ENCODE measurements around the gene TEKT3.

Gene TEKT3

DNA sequence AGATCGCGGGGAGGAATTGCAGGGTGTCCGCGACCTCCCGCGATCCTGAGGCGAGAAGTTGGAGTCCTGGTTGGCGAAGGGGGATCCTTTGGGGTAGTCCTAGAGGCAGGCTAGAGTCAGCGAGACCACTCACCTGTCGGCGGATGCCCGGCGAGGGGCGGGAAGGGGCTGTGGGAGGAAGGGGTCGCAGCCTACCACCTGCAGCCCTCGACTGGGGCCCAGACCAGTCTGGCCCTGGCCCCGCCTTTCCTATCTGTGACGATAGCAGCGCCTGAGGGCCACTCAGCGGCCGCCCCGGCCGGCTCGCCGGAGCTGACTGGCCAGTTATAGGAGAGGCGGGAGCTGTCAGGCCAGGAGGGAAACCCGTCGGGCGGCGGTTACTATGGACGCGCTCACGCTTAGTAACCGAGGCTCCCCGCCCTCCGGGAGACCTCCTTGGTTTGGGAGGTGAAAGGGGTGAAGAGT, at the start of gene TEKT3:
TEKT3 (minus strand) TSS at position 213 of the 465 bp plus-strand sequence. CDS start 10,012 bp downstream, outside the sequence.
- peak; percentile 52 for DNase-seq (ENCODE audit: low read depth)
- H3K4me3 ChIP-seq (replicated peaks; ENCODE audit: low read depth, low read length): peak within 1 kb of the TSS; percentile 39
- TF ChIP-seq, protein P1, sequence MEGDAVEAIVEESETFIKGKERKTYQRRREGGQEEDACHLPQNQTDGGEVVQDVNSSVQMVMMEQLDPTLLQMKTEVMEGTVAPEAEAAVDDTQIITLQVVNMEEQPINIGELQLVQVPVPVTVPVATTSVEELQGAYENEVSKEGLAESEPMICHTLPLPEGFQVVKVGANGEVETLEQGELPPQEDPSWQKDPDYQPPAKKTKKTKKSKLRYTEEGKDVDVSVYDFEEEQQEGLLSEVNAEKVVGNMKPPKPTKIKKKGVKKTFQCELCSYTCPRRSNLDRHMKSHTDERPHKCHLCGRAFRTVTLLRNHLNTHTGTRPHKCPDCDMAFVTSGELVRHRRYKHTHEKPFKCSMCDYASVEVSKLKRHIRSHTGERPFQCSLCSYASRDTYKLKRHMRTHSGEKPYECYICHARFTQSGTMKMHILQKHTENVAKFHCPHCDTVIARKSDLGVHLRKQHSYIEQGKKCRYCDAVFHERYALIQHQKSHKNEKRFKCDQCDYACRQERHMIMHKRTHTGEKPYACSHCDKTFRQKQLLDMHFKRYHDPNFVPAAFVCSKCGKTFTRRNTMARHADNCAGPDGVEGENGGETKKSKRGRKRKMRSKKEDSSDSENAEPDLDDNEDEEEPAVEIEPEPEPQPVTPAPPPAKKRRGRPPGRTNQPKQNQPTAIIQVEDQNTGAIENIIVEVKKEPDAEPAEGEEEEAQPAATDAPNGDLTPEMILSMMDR (IDR thresholded peaks at IDR 0.05; ENCODE audit: low read length, missing control alignments): no peak

DNA sequence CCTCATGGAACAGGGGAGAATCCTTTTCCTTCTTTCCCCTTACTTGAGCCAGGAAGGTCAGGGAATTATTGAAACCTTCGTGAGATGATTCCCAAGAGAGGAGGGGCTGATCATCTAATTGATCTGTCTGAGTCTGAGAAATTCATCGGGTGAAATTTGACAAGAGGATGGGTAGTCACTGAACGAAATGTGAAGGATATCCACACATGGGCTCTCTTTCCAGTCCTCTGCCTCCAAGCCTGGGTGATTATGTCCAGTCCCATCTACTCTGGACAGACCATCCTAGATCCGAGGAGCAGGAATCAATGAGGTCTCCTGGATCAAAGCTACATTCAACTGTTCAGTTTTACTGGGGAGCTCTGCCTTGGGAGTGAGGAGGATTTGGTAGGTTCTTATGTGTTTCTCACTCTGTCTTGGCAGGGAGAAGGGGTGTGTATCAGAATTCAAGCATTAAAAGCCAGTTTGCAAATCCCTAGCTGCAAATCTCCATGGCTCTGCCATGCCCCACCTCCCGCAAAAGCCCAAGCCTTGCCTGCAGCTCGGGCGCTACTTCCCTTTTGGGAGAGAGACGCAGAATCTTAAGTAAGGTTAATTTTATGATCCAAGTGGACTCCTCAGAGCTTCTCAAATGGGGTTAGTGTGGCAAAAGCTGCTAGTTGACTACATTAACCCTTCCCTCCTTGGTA, 47.1 kb upstream of the TEKT3 start:
- DNase-seq (ENCODE audit: low read depth): no peak
- TF ChIP-seq, protein P1 (IDR thresholded peaks at IDR 0.05; ENCODE audit: low read length, missing control alignments): no peak
- H3K4me3 ChIP-seq (replicated peaks; ENCODE audit: low read depth, low read length): no peak overlapping the region

DNA sequence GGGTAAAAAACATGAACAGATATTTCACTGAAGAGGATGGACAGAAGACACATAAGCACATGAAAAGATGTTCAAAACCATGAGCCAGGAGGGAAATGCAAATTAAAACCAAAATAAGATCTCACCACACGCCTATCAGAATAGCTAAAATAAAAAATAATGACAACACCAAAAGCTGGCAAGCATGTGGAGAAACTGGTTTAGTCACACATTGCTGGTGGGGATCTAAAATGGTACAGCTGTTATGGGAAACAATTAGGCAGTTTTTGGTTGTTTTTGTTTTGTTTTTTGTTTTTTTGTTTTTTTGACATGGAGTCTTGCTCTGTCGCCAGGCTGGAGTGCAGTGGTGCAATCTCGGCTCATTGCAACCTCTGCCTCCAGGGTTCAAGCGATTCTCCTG, 44.7 kb upstream of the TEKT3 start:
- TF ChIP-seq, protein P1 (IDR thresholded peaks at IDR 0.05; ENCODE audit: low read length, missing control alignments): no peak
- H3K4me3 ChIP-seq (replicated peaks; ENCODE audit: low read depth, low read length): no peak overlapping the region
- no peak for DNase-seq (ENCODE audit: low read depth)

DNA sequence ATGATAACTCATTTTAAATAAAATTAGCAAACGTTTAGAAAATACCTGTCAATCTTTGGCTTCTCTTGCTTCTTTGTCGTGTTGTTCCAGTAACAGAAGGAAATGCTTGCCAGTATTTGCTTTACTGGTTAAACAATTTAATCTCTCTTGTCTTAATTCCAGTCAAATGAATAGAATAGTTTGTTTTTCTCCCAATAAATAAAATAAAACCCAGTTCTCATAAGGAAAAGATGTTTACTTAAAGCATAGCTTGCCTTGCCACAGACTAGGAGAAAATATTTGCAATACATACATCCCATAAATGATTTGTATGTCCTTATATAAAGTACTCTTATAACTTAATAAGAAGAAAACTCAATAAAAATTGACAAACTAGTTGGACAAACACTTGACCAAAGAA, 43.9 kb upstream of the TEKT3 start:
- DNase-seq (ENCODE audit: low read depth): no peak
- no peak overlapping the region for H3K4me3 ChIP-seq (replicated peaks; ENCODE audit: low read depth, low read length)
- TF ChIP-seq, protein P1 (IDR thresholded peaks at IDR 0.05; ENCODE audit: low read length, missing control alignments): no peak

DNA sequence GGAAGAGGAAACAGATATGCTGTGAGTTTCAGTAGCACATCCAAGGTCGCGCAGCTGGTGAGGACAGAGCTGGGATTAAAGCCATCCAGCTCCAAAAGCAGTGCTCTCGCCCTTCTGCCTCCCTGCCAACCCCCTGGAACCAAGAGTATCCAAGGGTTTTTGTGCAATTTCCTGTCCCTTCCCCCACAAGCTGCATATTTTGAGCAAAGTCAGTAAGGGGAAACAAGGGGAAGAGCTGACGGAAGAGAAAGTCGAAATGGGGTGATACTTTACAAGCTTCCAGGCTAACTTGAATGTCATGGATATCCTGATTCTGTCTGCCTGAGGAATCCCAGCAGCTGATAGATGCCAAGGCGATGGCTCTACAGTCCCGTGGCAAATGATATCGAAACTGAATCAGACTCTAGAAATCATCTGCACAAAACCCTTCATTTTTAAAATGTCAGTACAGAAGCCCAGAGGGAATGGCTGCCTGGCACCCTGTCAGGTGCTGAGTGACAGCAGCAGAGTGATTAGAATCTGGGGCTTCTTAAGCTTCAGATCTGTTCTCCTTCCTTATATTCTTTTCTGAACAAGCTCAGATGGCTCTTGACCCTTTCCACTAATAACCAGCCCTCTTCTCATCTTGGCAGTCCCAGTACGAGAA, 42.9 kb upstream of the TEKT3 start:
- H3K4me3 ChIP-seq (replicated peaks; ENCODE audit: low read depth, low read length): peak overlapping the region; percentile 45
- TF ChIP-seq, protein P1 (IDR thresholded peaks at IDR 0.05; ENCODE audit: low read length, missing control alignments): no peak
- DNase-seq (ENCODE audit: low read depth): peak; percentile 69

DNA sequence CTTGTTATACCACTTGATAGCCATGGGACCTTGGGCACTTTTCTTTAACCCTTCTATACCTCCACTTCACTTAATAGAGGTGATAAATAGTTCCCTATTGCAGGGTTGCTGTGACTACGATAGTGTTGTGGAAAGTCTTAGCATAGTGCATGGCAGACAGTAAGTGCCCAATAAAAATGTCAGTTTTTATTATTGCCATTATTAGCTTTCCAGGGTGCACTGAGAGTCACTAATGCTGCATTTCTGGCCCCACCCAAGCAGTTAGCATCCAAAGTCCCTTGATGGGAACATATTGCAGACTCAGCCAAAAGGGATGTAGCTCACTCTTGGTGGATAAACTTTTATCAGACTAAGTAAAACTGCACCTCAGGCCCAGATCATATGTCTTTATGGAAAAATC, 41.5 kb upstream of the TEKT3 start:
- no peak overlapping the region for H3K4me3 ChIP-seq (replicated peaks; ENCODE audit: low read depth, low read length)
- TF ChIP-seq, protein P1 (IDR thresholded peaks at IDR 0.05; ENCODE audit: low read length, missing control alignments): no peak
- no peak for DNase-seq (ENCODE audit: low read depth)

Measured in fibroblast of pulmonary artery (primary cell).